HEK293 (cell line): ENCODE data around the gene IER2.

Experiments
- CTCF ChIA-PET: fragments of 350-600 bp; formaldehyde crosslinking; extraction: SDS; loops from one replicate; lab custom pipeline; 2021; ENCODE audit warnings: antibody characterized with exemption; lab: Yijun Ruan, JAX
- POLR2A ChIA-PET: fragments of 300-600 bp; formaldehyde crosslinking; extraction: SDS; loops from one replicate; lab custom pipeline; 2020; ENCODE audit warnings: antibody characterized with exemption, inconsistent platforms; lab: Yijun Ruan, JAX
- H3K27ac ChIP-seq: fragments of 200-500 bp; sonication (Bioruptor generic); 2 replicates; pipeline ENCODE4 v1.5.1; 2014; ENCODE audit warnings: low read depth, low read length, control low read depth, inconsistent platforms; ENCODE audit errors: extremely low read depth
- H3K36me3 ChIP-seq, 2 experiments: fragments of 200-500 bp in 1 of 2; sonication (Bioruptor generic) in 1 of 2; 1 replicate in 1 of 2; 2 replicates in 1 of 2; pipeline ENCODE4 v1.5.1; 2014 to 2017; ENCODE audit warnings: inconsistent platforms in 2 of 2, low read length in 2 of 2; ENCODE audit not compliant: control insufficient read depth in 2 of 2, insufficient read depth in 1 of 2
- H3K4me1 ChIP-seq: fragments of 200-500 bp; sonication (Bioruptor generic); 2 replicates; pipeline ENCODE4 v1.5.1; 2014; ENCODE audit warnings: mild to moderate bottlenecking, low read length, inconsistent platforms; ENCODE audit not compliant: control insufficient read depth, insufficient read depth
- H3K4me3 ChIP-seq: 2 replicates; pipeline ENCODE4 v1.5.1; 2011; ENCODE audit warnings: low read depth, mild to moderate bottlenecking, control low read depth, low read length, moderate library complexity
- H3K9me3 ChIP-seq: fragments of 200-500 bp; sonication (Bioruptor generic); 2 replicates; pipeline ENCODE4 v1.5.1; 2014; ENCODE audit warnings: low read depth, low read length, inconsistent platforms; ENCODE audit not compliant: control insufficient read depth, insufficient read depth
- EGR2 ChIP-seq: fragments of 450-650 bp; formaldehyde crosslinking; IDR thresholded peaks from 2 replicates; pipeline ENCODE4 v1.5.1; 2016; ENCODE audit warnings: low read depth, missing biosample characterization, missing genetic modification characterization
- GLIS2 ChIP-seq: fragments of 450-650 bp; formaldehyde crosslinking; IDR thresholded peaks from 2 replicates; pipeline ENCODE4 v1.5.1; 2016; ENCODE audit warnings: missing biosample characterization, missing genetic modification characterization
- IKZF3 ChIP-seq: fragments of 450-650 bp; IDR thresholded peaks from 2 replicates; pipeline ENCODE4 v1.5.0; 2018; ENCODE audit warnings: missing biosample characterization, mild to moderate bottlenecking, missing genetic modification characterization, moderate library complexity
- WT1 ChIP-seq: fragments of 450-650 bp; formaldehyde crosslinking; IDR thresholded peaks from 2 replicates; pipeline ENCODE4 v1.5.1; 2016; ENCODE audit warnings: missing biosample characterization, missing genetic modification characterization
- ZBTB20 ChIP-seq: fragments of 450-650 bp; formaldehyde crosslinking; IDR thresholded peaks from 2 replicates; pipeline ENCODE4 v1.5.1; 2016; ENCODE audit warnings: missing biosample characterization, missing genetic modification characterization
- ZBTB48 ChIP-seq: fragments of 450-650 bp; formaldehyde crosslinking; IDR thresholded peaks from 2 replicates; pipeline ENCODE4 v1.5.1; 2016; ENCODE audit warnings: missing biosample characterization, missing genetic modification characterization
- ZEB2 ChIP-seq: fragments of 450-650 bp; formaldehyde crosslinking; IDR thresholded peaks from 2 replicates; pipeline ENCODE4 v1.5.1; 2016; ENCODE audit warnings: missing biosample characterization, missing genetic modification characterization
- ZIC2 ChIP-seq: fragments of 450-650 bp; formaldehyde crosslinking; IDR thresholded peaks from 2 replicates; pipeline ENCODE4 v1.5.1; 2016; ENCODE audit warnings: missing biosample characterization, missing genetic modification characterization
- ZNF2 ChIP-seq: fragments of 450-650 bp; formaldehyde crosslinking; IDR thresholded peaks from 2 replicates; pipeline ENCODE4 v1.5.1; 2016; ENCODE audit warnings: missing biosample characterization, missing genetic modification characterization
- ZNF211 ChIP-seq: fragments of 450-650 bp; formaldehyde crosslinking; IDR thresholded peaks from 2 replicates; pipeline ENCODE4 v1.5.1; 2016; ENCODE audit warnings: low read depth, missing biosample characterization, missing genetic modification characterization
- ZNF214 ChIP-seq: fragments of 450-650 bp; formaldehyde crosslinking; IDR thresholded peaks from 2 replicates; pipeline ENCODE4 v1.5.1; 2017; ENCODE audit warnings: missing biosample characterization, mild to moderate bottlenecking, missing genetic modification characterization, borderline replicate concordance
- ZNF221 ChIP-seq: fragments of 450-650 bp; formaldehyde crosslinking; IDR thresholded peaks from 2 replicates; pipeline ENCODE4 v1.5.1; 2017; ENCODE audit warnings: missing biosample characterization, missing genetic modification characterization, borderline replicate concordance
- ZNF335 ChIP-seq: fragments of 450-650 bp; formaldehyde crosslinking; conservative IDR thresholded peaks from 2 replicates; pipeline ENCODE4 v1.5.1; 2016; ENCODE audit warnings: missing biosample characterization, missing genetic modification characterization
- ZNF624 ChIP-seq: fragments of 450-650 bp; formaldehyde crosslinking; IDR thresholded peaks from 2 replicates; pipeline ENCODE4 v1.5.1; 2017; ENCODE audit warnings: missing biosample characterization, missing genetic modification characterization
- ZNF629 ChIP-seq: fragments of 450-650 bp; formaldehyde crosslinking; IDR thresholded peaks from 2 replicates; pipeline ENCODE4 v1.5.1; 2017; ENCODE audit warnings: missing biosample characterization, missing genetic modification characterization
- ZNF785 ChIP-seq: fragments of 450-650 bp; formaldehyde crosslinking; IDR thresholded peaks from 2 replicates; pipeline ENCODE4 v1.5.1; 2016; ENCODE audit warnings: missing biosample characterization, missing genetic modification characterization
- TF ChIP-seq, protein P1 (sequence below): fragments of 450-650 bp; formaldehyde crosslinking; IDR thresholded peaks from 2 replicates; pipeline ENCODE4 v1.5.1; 2016; ENCODE audit warnings: missing biosample characterization, missing genetic modification characterization
- TF ChIP-seq, protein P2 (sequence below): fragments of 450-650 bp; formaldehyde crosslinking; IDR thresholded peaks from 2 replicates; pipeline ENCODE4 v1.5.1; 2016; ENCODE audit warnings: missing biosample characterization, missing genetic modification characterization
- TF ChIP-seq, protein P3 (sequence below): fragments of 450-650 bp; formaldehyde crosslinking; IDR thresholded peaks from 2 replicates; pipeline ENCODE4 v1.5.1; 2016; ENCODE audit warnings: missing biosample characterization, missing genetic modification characterization
- TF ChIP-seq, protein P4 (sequence below): fragments of 450-650 bp; formaldehyde crosslinking; IDR thresholded peaks from 2 replicates; pipeline ENCODE4 v1.5.1; 2016; ENCODE audit warnings: missing biosample characterization, missing genetic modification characterization

Gene IER2

DNA sequence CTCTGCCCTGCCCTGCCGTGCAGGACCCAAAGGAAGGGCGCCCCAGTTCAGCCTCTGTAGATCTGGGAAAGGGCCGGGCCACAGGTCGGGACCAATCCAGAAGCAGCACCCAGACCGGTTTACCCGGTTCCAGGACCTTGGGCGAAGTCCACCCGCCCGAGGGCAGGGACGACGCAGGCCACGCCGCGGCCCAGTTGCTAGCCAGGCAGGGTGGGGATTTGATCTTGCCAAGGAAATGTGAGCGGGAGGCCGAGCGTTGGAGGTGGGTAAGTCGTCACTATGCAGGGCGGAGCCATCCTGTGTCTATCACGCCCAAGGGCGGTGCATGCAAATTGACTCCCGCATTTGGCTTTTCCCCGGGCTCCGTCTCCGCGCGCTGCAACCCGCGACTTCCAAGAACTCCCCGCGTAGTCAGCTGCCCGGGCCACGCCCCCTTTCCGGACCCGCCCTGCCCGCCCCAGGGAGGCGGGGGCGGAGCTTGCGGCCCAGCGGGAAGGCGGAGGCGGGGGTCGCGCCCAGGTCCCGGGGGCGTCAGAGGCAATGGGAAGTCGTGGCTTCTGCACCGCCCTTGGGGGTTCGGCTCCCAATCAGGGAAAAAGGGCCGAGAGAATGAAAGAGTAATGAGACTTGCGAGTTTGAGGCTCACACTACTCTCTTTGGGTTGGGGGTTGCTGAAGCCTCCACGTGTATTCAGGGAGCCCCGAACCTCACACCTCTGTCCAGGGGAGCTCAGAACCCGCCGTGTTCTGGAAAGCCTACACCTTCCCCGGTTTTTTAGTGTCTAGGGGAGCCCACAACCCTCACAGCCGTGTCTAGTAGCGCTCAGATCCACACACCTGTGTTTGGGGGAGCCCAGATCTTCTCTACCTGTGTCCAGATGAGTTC, 12.8 kb downstream of the IER2 start (continued):
- TF ChIP-seq, protein P1, sequence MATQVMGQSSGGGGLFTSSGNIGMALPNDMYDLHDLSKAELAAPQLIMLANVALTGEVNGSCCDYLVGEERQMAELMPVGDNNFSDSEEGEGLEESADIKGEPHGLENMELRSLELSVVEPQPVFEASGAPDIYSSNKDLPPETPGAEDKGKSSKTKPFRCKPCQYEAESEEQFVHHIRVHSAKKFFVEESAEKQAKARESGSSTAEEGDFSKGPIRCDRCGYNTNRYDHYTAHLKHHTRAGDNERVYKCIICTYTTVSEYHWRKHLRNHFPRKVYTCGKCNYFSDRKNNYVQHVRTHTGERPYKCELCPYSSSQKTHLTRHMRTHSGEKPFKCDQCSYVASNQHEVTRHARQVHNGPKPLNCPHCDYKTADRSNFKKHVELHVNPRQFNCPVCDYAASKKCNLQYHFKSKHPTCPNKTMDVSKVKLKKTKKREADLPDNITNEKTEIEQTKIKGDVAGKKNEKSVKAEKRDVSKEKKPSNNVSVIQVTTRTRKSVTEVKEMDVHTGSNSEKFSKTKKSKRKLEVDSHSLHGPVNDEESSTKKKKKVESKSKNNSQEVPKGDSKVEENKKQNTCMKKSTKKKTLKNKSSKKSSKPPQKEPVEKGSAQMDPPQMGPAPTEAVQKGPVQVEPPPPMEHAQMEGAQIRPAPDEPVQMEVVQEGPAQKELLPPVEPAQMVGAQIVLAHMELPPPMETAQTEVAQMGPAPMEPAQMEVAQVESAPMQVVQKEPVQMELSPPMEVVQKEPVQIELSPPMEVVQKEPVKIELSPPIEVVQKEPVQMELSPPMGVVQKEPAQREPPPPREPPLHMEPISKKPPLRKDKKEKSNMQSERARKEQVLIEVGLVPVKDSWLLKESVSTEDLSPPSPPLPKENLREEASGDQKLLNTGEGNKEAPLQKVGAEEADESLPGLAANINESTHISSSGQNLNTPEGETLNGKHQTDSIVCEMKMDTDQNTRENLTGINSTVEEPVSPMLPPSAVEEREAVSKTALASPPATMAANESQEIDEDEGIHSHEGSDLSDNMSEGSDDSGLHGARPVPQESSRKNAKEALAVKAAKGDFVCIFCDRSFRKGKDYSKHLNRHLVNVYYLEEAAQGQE (tag by site-specific recombination): no peak; the same call in 1 of the 2 replicates

DNA sequence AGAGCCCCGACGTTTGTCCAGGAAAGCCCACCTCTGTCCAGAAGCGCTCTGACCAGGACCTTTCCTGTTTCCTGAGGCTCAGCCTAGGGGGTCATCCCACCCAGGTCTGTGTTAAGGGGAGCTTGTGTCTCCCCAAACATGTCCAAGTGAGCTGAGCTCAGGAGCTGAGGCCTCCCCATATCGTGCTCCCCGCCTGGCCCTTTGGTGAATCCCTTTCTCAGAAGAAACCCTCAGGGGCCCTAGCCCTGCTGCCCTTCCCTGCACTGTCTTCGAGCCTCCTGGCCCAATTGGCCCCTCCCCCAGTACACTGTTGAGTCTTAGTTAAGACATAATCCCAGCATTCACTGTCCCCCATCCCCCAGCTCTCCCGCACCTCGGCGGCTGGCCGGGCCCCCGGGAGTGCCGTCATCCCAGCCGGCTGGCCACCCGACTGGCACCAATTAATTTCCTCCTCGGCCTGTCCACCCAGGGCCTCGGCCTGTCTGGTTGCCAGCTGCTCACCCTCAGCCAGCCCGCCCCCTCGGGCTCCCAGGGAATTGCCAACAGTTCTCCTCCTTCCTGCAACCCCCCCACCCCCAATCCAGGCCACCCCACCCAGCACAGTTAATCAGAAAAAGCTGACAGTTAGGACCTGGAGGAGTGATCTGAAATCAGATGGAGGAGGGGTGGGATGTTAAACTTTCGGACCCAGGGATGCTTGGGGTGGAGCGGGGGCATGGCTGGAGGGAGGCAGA, 13.6 kb downstream of the IER2 start:
- H3K27ac ChIP-seq: peak overlapping the region; percentile 72
- H3K4me1 ChIP-seq: peaks cover 17% of the 10 kb centered on the region
- H3K4me3 ChIP-seq: peak overlapping the region; percentile 0
- no peaks in the 10 kb centered on the region for H3K9me3 ChIP-seq
- ChIA-PET CTCF (interaction anchor here (0.8 to 1.7 kb wide), 3 partner anchors 12 to 70 kb away, joined by 3 to 5 read pairs (median 3); no protein-coding TSS in a partner anchor), POLR2A (interaction anchor here (0.6 to 6.3 kb wide), 12 partner anchors 9 to 676 kb away, joined by 3 to 89 read pairs (median 5); partner anchors contain the start of genes CALR, IER2 and STX10)
- no peaks in the 10 kb centered on the region for H3K36me3 ChIP-seq
- 0 out of 2 replicates have a peak, but pooled peaks have one; percentile 7 for TF ChIP-seq ZNF2 (tag by site-specific recombination)
- TF ChIP-seq IKZF3 (tag by site-specific recombination): 0 out of 2 replicates have a peak, but pooled peaks have one; percentile 44
- TF ChIP-seq GLIS2: peak; percentile 50
- peak; percentile 29; the same call in 1 of the 2 replicates for TF ChIP-seq ZBTB20 (tag by site-specific recombination)
- peak; percentile 13 for TF ChIP-seq ZEB2 (tag by site-specific recombination)
- TF ChIP-seq ZNF221 (tag by site-specific recombination): no peak
- peak; percentile 20; the same call in 1 of the 2 replicates for TF ChIP-seq ZIC2 (tag by site-specific recombination)
- peak; percentile 51; the same call in 1 of the 2 replicates for TF ChIP-seq ZNF629 (tag by site-specific recombination)
- TF ChIP-seq, protein P2, sequence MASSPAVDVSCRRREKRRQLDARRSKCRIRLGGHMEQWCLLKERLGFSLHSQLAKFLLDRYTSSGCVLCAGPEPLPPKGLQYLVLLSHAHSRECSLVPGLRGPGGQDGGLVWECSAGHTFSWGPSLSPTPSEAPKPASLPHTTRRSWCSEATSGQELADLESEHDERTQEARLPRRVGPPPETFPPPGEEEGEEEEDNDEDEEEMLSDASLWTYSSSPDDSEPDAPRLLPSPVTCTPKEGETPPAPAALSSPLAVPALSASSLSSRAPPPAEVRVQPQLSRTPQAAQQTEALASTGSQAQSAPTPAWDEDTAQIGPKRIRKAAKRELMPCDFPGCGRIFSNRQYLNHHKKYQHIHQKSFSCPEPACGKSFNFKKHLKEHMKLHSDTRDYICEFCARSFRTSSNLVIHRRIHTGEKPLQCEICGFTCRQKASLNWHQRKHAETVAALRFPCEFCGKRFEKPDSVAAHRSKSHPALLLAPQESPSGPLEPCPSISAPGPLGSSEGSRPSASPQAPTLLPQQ: peak; percentile 60
- TF ChIP-seq, protein P3, sequence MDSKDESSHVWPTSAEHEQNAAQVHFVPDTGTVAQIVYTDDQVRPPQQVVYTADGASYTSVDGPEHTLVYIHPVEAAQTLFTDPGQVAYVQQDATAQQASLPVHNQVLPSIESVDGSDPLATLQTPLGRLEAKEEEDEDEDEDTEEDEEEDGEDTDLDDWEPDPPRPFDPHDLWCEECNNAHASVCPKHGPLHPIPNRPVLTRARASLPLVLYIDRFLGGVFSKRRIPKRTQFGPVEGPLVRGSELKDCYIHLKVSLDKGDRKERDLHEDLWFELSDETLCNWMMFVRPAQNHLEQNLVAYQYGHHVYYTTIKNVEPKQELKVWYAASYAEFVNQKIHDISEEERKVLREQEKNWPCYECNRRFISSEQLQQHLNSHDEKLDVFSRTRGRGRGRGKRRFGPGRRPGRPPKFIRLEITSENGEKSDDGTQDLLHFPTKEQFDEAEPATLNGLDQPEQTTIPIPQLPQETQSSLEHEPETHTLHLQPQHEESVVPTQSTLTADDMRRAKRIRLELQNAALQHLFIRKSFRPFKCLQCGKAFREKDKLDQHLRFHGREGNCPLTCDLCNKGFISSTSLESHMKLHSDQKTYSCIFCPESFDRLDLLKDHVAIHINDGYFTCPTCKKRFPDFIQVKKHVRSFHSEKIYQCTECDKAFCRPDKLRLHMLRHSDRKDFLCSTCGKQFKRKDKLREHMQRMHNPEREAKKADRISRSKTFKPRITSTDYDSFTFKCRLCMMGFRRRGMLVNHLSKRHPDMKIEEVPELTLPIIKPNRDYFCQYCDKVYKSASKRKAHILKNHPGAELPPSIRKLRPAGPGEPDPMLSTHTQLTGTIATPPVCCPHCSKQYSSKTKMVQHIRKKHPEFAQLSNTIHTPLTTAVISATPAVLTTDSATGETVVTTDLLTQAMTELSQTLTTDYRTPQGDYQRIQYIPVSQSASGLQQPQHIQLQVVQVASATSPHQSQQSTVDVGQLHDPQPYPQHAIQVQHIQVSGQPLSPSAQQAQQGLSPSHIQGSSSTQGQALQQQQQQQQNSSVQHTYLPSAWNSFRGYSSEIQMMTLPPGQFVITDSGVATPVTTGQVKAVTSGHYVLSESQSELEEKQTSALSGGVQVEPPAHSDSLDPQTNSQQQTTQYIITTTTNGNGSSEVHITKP (tag by site-specific recombination): peak; percentile 75
- peak; percentile 45; the same call in 1 of the 2 replicates for TF ChIP-seq ZBTB48
- TF ChIP-seq, protein P4, sequence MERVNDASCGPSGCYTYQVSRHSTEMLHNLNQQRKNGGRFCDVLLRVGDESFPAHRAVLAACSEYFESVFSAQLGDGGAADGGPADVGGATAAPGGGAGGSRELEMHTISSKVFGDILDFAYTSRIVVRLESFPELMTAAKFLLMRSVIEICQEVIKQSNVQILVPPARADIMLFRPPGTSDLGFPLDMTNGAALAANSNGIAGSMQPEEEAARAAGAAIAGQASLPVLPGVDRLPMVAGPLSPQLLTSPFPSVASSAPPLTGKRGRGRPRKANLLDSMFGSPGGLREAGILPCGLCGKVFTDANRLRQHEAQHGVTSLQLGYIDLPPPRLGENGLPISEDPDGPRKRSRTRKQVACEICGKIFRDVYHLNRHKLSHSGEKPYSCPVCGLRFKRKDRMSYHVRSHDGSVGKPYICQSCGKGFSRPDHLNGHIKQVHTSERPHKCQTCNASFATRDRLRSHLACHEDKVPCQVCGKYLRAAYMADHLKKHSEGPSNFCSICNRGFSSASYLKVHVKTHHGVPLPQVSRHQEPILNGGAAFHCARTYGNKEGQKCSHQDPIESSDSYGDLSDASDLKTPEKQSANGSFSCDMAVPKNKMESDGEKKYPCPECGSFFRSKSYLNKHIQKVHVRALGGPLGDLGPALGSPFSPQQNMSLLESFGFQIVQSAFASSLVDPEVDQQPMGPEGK (tag by site-specific recombination): peak; percentile 63
- peak; percentile 9; the same call in 1 of the 2 replicates for TF ChIP-seq ZNF335
- TF ChIP-seq ZNF624 (tag by site-specific recombination): no peak
- no peak for TF ChIP-seq ZNF211 (tag by site-specific recombination)
- no peak for TF ChIP-seq ZNF214 (tag by site-specific recombination)
- TF ChIP-seq EGR2 (tag by site-specific recombination): peak; percentile 51
- no peak for TF ChIP-seq ZNF785 (tag by site-specific recombination)
- 0 out of 2 replicates have a peak, but pooled peaks have one; percentile 11 for TF ChIP-seq WT1
